GM19372 (cell line): Measurements from ENCODE around the gene OR10S1.
"Not testable (repeated sequence)": the region's sequence is repeated elsewhere in the genome, so short reads cannot be mapped to it uniquely, and the experiment has no call there.

Source experiments
- ATAC-seq: cut with Tn5 transposase; IDR thresholded peaks from one replicate; pipeline ENCODE4 v1.9.1; 2021; ENCODE audit warnings: mild to moderate bottlenecking, low read depth, moderate library complexity; ENCODE audit not compliant: unreplicated experiment

Gene OR10S1, protein sequence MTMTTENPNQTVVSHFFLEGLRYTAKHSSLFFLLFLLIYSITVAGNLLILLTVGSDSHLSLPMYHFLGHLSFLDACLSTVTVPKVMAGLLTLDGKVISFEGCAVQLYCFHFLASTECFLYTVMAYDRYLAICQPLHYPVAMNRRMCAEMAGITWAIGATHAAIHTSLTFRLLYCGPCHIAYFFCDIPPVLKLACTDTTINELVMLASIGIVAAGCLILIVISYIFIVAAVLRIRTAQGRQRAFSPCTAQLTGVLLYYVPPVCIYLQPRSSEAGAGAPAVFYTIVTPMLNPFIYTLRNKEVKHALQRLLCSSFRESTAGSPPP

DNA sequence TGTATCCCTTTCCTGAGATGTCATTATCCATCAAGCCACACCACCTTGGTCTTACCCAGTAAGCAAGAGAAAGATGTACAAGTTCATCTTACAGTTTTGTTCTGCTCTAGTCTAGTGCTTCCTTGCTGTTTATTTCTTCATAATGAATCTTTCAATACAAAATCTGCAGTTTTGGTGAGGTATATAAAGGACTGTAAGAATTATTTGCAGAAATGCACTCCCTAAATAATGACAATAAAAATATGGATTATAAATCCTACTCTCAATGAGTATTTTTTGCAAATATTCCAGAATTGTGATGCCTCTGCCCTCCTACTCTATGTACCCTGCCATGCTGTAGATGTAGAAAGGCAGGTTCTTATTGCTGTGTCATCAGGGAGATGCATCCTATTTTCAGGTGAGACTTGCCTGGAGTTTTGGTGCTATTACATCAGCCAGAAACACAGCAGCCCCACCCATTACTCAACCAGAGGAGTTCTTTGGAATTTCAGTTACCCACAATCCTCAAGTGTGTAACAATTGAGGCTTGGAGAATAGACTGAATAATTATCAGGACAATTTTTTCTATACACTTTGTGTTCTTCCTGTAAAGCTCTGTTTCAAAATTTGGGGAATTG, at the start of gene OR10S1:
Gene OR10S1 (minus strand): TSS at position 51 of the 617 bp plus-strand sequence. CDS start 117 bp downstream, outside the sequence.
- no peak for ATAC-seq

DNA sequence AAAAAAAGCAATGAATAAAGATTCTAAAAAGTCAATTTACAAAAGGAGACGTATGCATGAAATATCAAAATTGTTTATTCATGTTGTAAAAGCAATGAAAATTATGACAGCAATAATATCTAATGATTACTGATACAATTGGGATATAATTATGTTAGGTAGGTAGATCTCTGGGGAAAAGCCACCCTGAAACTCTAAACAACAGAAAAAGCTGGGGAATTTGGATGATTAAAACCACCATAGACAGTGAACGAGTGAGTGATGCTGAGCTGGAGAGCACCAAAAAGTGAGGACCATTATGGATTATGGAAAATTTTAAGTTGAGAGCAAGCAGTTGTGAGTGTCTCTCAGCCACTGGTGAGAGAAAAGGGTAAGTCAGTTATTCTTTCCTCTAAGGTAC, 48.9 kb upstream of the OR10S1 start, which contains the start of gene OR10G8:
Gene OR10G8 (plus strand): TSS at position 301 of the 400 bp plus-strand sequence. CDS start 2,825 bp downstream, outside the sequence.
- no peak for ATAC-seq

DNA sequence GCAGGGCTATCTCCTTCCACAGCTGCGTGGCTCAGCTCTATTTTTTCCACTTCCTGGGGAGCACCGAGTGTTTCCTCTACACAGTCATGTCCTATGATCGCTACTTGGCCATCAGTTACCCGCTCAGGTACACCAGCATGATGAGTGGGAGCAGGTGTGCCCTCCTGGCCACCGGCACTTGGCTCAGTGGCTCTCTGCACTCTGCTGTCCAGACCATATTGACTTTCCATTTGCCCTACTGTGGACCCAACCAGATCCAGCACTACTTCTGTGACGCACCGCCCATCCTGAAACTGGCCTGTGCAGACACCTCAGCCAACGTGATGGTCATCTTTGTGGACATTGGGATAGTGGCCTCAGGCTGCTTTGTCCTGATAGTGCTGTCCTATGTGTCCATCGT, 38.3 kb upstream of the OR10S1 start:
- ATAC-seq = not testable (repeated sequence)

DNA sequence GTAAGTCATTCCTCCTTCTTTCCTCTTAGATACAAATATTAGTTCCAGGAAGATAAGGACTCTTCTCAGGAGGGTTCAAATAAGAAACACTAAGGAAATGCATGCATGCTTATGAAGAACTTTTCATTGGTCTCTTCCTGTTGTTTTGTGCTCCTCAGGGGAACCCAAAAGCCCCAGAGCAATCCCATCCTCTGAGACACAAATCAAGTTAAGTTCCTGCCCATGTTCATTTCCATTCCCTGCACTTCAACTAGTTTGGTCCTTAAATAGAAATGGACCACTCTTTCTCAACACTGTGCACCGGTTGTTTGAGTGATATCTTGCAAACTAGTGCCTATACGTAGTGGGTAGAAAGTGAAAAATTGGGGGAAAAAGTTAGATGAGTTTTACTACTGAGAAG, 35.1 kb upstream of the OR10S1 start, which contains the start of gene OR10G4:
Gene OR10G4 (plus strand): TSS at position 301 of the 400 bp plus-strand sequence. CDS start 2,578 bp downstream, outside the sequence.
- ATAC-seq = no peak

DNA sequence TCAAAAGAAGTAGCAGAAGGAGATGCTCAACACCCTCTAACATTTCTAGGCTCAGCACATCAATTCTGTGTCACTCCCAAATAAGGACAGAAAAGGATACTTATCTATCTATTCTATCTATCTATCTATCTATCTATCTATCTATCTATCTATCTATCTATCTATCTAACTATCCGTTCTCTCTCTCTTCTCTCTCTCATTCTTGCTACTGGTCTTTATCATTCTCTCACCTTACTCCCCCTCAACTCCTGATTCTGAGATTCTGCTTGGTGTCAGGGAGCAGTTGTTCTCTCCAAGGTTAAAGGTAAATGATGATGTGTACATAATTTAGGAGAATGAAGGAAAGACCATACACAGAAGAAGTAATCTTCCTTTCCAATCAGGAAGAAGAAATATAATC, 17.5 kb upstream of the OR10S1 start, which contains the start of gene OR10G6:
Gene OR10G6 (minus strand): TSS at position 43 of the 400 bp plus-strand sequence. CDS start 0 bp downstream, at position 43.
- no peak for ATAC-seq

DNA sequence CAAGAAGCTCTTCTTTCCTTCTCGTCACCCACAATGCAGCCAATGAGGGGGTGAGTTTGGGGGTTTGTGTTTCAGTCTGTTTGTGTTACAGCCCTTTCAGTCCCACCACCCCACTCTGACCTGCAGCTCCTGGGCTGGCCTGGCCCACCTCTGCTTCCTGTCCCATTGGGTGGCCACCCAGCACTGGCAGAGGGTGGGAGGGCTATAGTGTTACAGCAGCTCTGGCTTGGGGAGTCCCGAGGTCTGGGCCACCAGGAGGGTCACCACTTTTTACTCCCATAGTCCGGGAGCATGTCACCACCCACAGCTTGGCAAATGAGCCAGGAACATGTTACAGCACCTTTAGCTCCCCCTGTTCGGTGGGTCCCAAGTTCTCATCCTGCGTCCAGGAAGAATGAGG, 1.7 kb upstream of the OR10S1 start:
- ATAC-seq = no peak

DNA sequence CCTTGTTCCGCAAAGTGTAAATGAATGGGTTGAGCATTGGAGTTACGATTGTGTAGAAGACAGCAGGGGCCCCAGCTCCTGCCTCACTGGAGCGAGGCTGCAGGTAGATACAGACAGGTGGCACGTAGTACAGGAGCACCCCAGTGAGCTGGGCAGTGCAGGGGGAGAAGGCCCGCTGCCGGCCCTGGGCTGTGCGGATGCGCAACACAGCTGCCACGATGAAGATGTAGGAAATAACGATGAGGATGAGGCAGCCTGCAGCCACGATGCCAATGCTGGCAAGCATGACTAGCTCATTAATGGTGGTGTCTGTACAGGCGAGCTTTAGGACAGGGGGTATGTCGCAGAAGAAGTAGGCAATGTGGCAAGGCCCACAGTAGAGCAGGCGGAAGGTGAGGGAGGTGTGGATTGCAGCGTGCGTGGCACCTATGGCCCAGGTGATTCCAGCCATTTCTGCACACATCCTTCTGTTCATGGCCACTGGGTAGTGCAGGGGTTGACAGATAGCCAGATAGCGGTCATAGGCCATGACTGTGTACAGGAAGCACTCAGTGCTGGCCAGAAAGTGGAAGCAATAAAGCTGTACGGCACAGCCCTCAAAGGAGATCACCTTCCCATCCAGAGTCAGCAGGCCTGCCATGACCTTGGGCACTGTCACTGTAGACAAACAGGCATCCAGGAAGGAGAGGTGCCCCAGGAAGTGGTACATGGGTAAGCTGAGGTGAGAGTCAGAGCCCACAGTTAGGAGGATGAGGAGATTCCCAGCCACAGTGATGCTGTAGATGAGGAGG, 616 bp downstream of the OR10S1 start:
- no peak for ATAC-seq

DNA sequence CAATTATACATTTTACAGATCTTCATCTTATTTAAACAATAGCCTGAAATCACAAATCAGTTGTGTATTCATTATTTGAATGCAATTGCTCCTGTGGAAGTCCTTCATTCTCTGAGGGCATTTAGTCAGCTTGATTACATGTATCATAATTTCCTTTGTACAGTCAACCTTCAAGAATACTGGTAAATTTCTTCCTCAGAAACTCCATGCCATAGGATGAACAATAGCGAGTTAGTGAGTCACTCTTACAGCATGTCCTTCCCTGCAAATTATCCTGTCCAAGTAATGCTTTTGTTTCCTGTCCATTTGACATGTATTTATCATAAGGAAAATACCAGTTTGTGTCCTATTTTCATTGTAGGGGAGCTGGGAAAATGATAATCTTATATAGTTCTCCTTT, 3.8 kb downstream of the OR10S1 start:
- ATAC-seq = no peak

DNA sequence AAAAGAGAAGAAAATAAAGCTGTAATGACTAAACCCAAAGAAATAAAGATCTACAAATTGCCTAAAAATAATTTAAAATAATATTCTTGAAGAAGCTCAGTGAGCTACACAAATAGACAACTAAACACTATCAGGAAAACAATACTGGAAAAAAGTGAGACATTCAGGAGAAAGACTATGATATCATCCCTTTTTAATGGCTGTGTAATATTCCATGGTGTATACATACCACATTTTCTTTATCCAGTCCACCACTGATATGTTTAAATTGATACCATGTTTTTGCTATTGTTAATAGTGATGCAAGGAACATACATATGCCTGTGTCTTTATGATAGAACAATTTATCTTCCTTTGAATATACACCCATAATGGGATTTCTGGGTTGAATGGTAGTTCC, 20.8 kb downstream of the OR10S1 start:
- ATAC-seq = no peak

DNA sequence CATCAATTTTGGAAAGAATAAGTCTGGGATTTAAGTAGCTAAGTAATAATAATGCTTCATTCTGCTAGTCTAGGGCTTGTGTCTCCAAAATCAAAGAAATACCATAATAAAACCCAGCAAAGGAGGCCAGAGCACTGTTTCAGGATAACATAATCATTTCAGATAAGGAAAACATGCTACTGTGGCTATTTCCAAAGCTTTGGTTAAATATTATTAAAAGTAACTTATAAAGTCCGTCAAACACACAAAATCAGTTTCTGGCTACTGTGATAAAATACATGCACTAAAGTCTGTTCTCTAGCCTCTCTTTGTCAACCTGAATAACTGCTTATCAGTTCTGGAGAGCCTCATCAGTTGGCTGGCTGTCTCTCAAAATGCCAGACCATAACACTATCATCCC, 32.4 kb downstream of the OR10S1 start:
- no peak for ATAC-seq

DNA sequence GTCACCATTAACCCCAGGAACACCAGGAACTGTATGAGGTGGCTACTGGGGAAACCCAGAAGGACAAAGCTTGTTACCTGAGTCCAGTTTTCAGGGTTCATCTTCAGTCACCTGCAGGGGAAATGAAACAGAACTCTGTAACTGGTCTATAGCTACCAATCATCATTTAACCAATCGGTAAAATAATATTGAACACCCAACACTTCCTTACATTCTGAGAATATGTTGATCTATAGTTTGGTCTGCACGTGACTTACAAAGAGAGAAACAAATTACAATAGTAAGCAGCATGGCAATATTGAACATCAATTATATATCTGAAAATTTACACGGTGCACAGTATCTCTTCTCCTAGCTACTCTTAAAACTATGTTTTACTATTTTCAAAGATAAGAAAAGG, 33.8 kb downstream of the OR10S1 start, which contains the start of gene OR6T1:
Gene OR6T1 (minus strand): TSS at position 101 of the 400 bp plus-strand sequence. CDS start 0 bp downstream, at position 101.
- ATAC-seq = no peak

DNA sequence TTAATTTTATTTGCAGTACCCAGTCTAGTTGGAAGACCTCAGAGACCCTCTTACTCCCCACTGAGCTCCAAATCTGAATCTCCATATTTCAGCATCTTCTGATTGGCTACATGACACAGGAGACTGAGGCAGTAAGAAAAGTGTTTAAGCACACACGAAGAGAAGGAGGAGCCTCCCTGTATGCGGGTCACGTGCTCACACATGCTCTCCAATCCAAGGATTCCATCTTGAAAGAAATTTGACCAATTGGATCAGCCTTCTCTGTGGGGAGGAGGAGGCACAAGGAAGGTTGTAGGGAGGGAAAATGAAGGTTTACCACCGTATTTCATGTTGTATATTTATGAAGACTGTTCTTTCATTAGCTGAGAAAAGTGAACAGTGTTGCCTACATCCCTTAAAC, 35.2 kb downstream of the OR10S1 start:
- no peak for ATAC-seq

DNA sequence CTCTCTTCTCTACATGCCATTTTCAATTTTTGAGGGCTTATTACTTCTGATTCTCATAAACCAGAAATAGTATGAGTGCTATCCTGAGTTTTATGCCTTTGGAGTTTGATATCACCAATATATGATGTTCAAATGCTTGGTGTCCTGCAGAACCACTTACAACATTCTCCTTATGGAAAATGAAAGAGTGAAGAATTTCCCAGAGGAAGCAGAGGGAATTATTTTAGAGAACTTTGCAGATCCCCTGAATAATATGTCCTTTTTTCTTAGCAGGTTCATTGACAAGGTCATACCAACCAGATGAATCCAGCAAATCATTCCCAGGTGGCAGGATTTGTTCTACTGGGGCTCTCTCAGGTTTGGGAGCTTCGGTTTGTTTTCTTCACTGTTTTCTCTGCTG, 38.3 kb downstream of the OR10S1 start, which contains the start of gene OR4D5:
Gene OR4D5 (plus strand): TSS at position 301 of the 400 bp plus-strand sequence. CDS start 0 bp downstream, at position 301.
- no peak for ATAC-seq
